GM12801 (cell line): ENCODE data around the gene VTI1A.

ENCODE experiments used
- CTCF ChIP-seq: IDR thresholded peaks from one replicate; pipeline ENCODE4 v1.5.1; 2011; ENCODE audit warnings: control low read depth; ENCODE audit not compliant: insufficient read length; ENCODE audit errors: extremely low read depth

VTI1A gene

GRCh38 chr10:112783351-112784021 is 336.5 kb downstream of the VTI1A start:
- no peak for TF ChIP-seq CTCF

GRCh38 chr10:112784022-112784461 is 337.0 kb downstream of the VTI1A start:
- no peak for TF ChIP-seq CTCF

GRCh38 chr10:112785089-112785488 is 338.1 kb downstream of the VTI1A start:
- TF ChIP-seq CTCF, result no peak

- TF ChIP-seq CTCF, result no peak
Measured at GRCh38 chr10:112789248-112789647, 342.2 kb downstream of the VTI1A start.

- no peak for TF ChIP-seq CTCF
Measured at GRCh38 chr10:112790030-112790429, 343.0 kb downstream of the VTI1A start.

- TF ChIP-seq CTCF, result no peak
Measured at GRCh38 chr10:112790921-112791320, 343.9 kb downstream of the VTI1A start.

- no peak for TF ChIP-seq CTCF
Measured at GRCh38 chr10:112791447-112791846, 344.4 kb downstream of the VTI1A start.
